Mesendoderm (in vitro differentiated cells): Measurements from ENCODE around the gene YBX2.
A peak's percentile ranks its signal among the peaks of the same experiment; 100 is the strongest.

Experiments
- DNase-seq: peaks from one replicate; pipeline ENCODE4 v3.0.0; 2013
- H2AK5ac ChIP-seq: 2 replicates; pipeline ENCODE4 v1.6.1; 2013; ENCODE audit warnings: low read length, inconsistent platforms
- H2BK120ac ChIP-seq: 2 replicates; pipeline ENCODE4 v1.6.1; 2013; ENCODE audit warnings: low read depth, mild to moderate bottlenecking, low read length, moderate library complexity, mixed read lengths
- H2BK15ac ChIP-seq: replicated peaks from 2 replicates; pipeline ENCODE4 v1.6.1; 2013; ENCODE audit warnings: low read depth, mild to moderate bottlenecking, moderate library complexity
- H2BK5ac ChIP-seq: 2 replicates; pipeline ENCODE4 v1.6.1; 2013; ENCODE audit warnings: low read length, inconsistent platforms
- H3K18ac ChIP-seq: 2 replicates; pipeline ENCODE4 v1.6.1; 2013; ENCODE audit warnings: mild to moderate bottlenecking, low read length, mixed read lengths
- H3K23ac ChIP-seq: one replicate; pipeline ENCODE4 v1.6.1; 2013; ENCODE audit warnings: low read length
- H3K27ac ChIP-seq: 2 replicates; pipeline ENCODE4 v1.5.1; 2013; ENCODE audit warnings: low read depth, mild to moderate bottlenecking, inconsistent platforms, low read length, moderate library complexity
- H3K27me3 ChIP-seq: 2 replicates; pipeline ENCODE4 v1.6.1; 2013; ENCODE audit warnings: low read length, control low read depth, mild to moderate bottlenecking, inconsistent platforms; ENCODE audit not compliant: insufficient read depth, poor library complexity
- H3K36me3 ChIP-seq: 2 replicates; pipeline ENCODE4 v1.6.1; 2013; ENCODE audit warnings: low read length, inconsistent platforms; ENCODE audit not compliant: control insufficient read depth, insufficient read depth
- H3K4ac ChIP-seq: one replicate; pipeline ENCODE4 v1.6.1; 2013; ENCODE audit warnings: low read depth, mild to moderate bottlenecking, low read length, moderate library complexity
- H3K4me1 ChIP-seq: 2 replicates; pipeline ENCODE4 v1.6.1; 2013; ENCODE audit warnings: low read depth, low read length, inconsistent platforms; ENCODE audit not compliant: control insufficient read depth
- H3K4me2 ChIP-seq: 2 replicates; pipeline ENCODE4 v1.6.1; 2013; ENCODE audit warnings: low read length
- H3K4me3 ChIP-seq: 2 replicates; pipeline ENCODE4 v1.5.1; 2013; ENCODE audit warnings: mild to moderate bottlenecking, low read length
- H3K56ac ChIP-seq: one replicate; pipeline ENCODE4 v1.6.1; 2013; ENCODE audit warnings: low read length
- H3K79me1 ChIP-seq: 2 replicates; pipeline ENCODE4 v1.6.1; 2013; ENCODE audit warnings: low read length, inconsistent platforms
- H3K79me2 ChIP-seq: 2 replicates; pipeline ENCODE4 v1.6.1; 2013; ENCODE audit warnings: mild to moderate bottlenecking, low read length; ENCODE audit not compliant: control insufficient read depth, insufficient read depth
- H3K9ac ChIP-seq: 2 replicates; pipeline ENCODE4 v1.6.1; 2013; ENCODE audit warnings: low read length, inconsistent platforms
- H4K5ac ChIP-seq: one replicate; pipeline ENCODE4 v1.6.1; 2013; ENCODE audit warnings: low read length
- H4K8ac ChIP-seq: one replicate; pipeline ENCODE4 v1.6.1; 2013; ENCODE audit warnings: low read depth, mild to moderate bottlenecking, control low read depth, low read length, moderate library complexity
- WGBS: extraction: QIAGEN DNeasy Blood & Tissue Kit; methylation state at CpG from one replicate; pipeline ENCODE4 v1.1.7; 2013; ENCODE audit warnings: low lambda C conversion rate, missing lambda C conversion rate; ENCODE audit not compliant: insufficient coverage; ENCODE audit errors: extremely low coverage; 5-methylcytosine and 5-hydroxymethylcytosine counted together

YBX2 gene

GRCh38 chr17:7314719-7315569 is 20.5 kb upstream of the YBX2 start, which contains the start of gene GPS2:
Gene GPS2 (minus strand): TSS chr17:7315360. CDS start chr17:7315052, 308 bp downstream.
- H2AK5ac ChIP-seq: no peak within 1 kb of the TSS
- no peak within 1 kb of the TSS for H2BK120ac ChIP-seq
- no peak within 1 kb of the TSS for H4K8ac ChIP-seq
- no CpG with 5 or more reads among the region's 95 CpGs for WGBS
- H3K27ac ChIP-seq: peak within 1 kb of the TSS; percentile 79
- H3K79me1 ChIP-seq: peaks cover 18% of the 10 kb centered on the region
- peak within 1 kb of the TSS; percentile 56 for H3K23ac ChIP-seq
- H4K5ac ChIP-seq: no peak within 1 kb of the TSS
- no peaks in the 10 kb centered on the region for H3K27me3 ChIP-seq
- peaks cover 19% of the 10 kb centered on the region for H3K79me2 ChIP-seq
- H3K56ac ChIP-seq: peak within 1 kb of the TSS; percentile 93
- peaks cover 3% of the 10 kb centered on the region for H3K4me1 ChIP-seq
- peak within 1 kb of the TSS; percentile 69 for H3K4me2 ChIP-seq
- no peak within 1 kb of the TSS for H3K4ac ChIP-seq
- H3K4me3 ChIP-seq: peak within 1 kb of the TSS; percentile 74
- H3K18ac ChIP-seq: peak within 1 kb of the TSS; percentile 62
- peak; percentile 92 for DNase-seq
- H2BK15ac ChIP-seq: no peak within 1 kb of the TSS
- H3K9ac ChIP-seq: peak within 1 kb of the TSS; percentile 72
- no peak within 1 kb of the TSS for H2BK5ac ChIP-seq
- peaks cover 17% of the 10 kb centered on the region for H3K36me3 ChIP-seq

DNA sequence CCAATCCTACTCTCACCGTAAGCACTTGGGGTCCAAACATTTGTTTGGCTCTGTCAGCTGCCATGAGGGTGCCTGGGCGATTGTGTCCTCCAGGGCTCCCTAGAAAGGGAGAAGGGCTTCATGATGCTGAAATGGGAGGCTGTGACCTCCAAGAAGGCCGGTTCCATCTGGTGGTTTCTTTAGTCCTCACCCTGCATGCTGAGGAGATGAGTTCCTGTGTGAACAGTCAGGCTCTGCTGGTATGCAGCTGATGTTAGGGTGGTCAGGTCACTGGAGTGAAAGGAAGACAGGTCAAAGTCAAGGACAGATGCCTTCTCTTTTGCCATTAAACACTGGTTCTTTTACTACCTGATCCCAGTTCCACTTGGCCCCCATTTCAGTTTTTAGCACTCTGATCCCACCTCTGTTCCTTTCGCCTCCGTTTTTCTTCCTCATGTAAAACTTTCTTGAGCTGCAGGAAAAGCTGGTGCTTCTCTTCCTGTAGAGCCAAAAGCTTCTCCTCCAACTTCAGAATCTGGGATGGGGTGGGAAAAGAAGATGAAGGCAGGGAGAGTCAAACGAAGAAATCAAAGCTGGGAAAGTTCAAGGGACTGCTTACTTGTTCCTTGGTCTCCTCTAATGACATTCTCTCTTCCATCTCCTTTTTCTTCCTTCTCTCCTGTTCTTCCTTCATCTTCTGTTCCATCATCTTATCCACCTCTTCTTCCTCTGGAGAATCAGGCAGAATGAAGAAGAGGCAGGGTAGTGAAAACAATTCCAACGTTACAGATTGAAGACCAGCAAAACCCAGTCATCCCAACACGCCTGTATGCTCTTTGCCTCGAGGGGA is 19.7 kb upstream of the YBX2 start:
- no peaks in the 10 kb centered on the region for H3K27me3 ChIP-seq
- peak overlapping the region; percentile 63 for H3K4me2 ChIP-seq
- peaks cover 8% of the 10 kb centered on the region for H3K4me1 ChIP-seq
- no peak overlapping the region for H3K27ac ChIP-seq
- H3K56ac ChIP-seq: peak overlapping the region; percentile 93
- H4K8ac ChIP-seq: no peak overlapping the region
- peak overlapping the region; percentile 74 for H3K4me3 ChIP-seq
- H2BK5ac ChIP-seq: no peak overlapping the region
- H3K9ac ChIP-seq: peak overlapping the region; percentile 72
- no peak overlapping the region for H2AK5ac ChIP-seq
- no peak overlapping the region for H2BK120ac ChIP-seq
- H3K36me3 ChIP-seq: peaks cover 24% of the 10 kb centered on the region
- no peak overlapping the region for H2BK15ac ChIP-seq
- H3K4ac ChIP-seq: no peak overlapping the region
- no CpG with 5 or more reads among the region's 9 CpGs for WGBS
- peaks cover 21% of the 10 kb centered on the region for H3K79me1 ChIP-seq
- H4K5ac ChIP-seq: no peak overlapping the region
- no peak overlapping the region for H3K23ac ChIP-seq
- H3K18ac ChIP-seq: no peak overlapping the region
- peak; percentile 67 for DNase-seq
- peaks cover 27% of the 10 kb centered on the region for H3K79me2 ChIP-seq

DNA sequence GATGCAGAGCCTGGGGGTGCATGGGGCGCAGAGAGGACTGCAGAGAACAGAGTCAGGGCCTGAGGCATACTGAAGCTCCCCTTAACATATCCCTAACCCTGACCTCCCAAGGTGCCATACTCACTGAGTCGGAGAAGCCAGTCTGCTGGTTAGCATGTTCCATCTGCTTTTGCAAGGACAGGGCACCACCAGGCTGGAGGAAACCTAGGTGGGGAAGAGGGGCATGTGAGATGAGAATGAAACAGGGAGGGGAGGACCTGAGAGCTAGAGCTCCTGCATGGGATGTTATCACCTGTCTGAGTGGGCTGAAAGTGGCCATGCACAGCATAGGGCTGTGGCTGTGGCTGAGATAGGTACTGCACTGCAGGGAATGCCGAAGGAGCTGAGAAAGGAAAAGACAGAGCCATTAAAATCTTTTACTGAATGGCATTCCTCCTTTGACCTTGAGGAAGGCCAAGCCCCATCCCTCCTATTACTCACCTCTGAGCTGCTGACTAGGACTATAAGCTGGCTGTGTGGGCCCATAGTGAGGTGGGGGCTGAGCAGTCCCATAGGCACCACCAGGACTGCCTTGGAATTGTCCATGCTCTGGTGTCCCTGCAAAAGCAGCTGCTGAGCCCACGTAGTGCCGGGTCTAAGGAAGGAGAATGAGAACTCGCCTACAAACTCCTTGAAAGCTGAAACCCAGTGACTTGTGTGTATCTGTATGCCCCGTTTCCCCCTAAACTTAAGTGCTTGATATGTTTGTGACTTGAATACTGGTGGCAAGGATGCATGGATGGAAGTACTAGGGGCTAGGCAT is 18.9 kb upstream of the YBX2 start:
- Histone ChIP-seq H3K79me2 (peaks cover 36% of the 10 kb centered on the region), H2AK5ac (no peak overlapping the region), H3K56ac (no peak overlapping the region), H3K4me3 (no peak overlapping the region), H2BK5ac (no peak overlapping the region), H3K27me3 (no peaks in the 10 kb centered on the region), H4K5ac (no peak overlapping the region), H2BK120ac (no peak overlapping the region), H3K4me2 (no peak overlapping the region), H3K4ac (no peak overlapping the region), H4K8ac (no peak overlapping the region), H3K23ac (no peak overlapping the region), H3K79me1 (peaks cover 21% of the 10 kb centered on the region), H2BK15ac (no peak overlapping the region), H3K18ac (no peak overlapping the region), H3K36me3 (peaks cover 24% of the 10 kb centered on the region), H3K27ac (no peak overlapping the region), H3K4me1 (peaks cover 8% of the 10 kb centered on the region), H3K9ac (no peak overlapping the region)
- no CpG with 5 or more reads among the region's 7 CpGs for WGBS
- DNase-seq: peak; percentile 74

- H2BK5ac ChIP-seq: no peak overlapping the region
- no peak overlapping the region for H4K5ac ChIP-seq
- no peak overlapping the region for H3K4me2 ChIP-seq
- no peak overlapping the region for H2BK120ac ChIP-seq
- peaks cover 43% of the 10 kb centered on the region for H3K79me2 ChIP-seq
- no peak overlapping the region for H3K56ac ChIP-seq
- no peak overlapping the region for H3K18ac ChIP-seq
- peaks cover 21% of the 10 kb centered on the region for H3K79me1 ChIP-seq
- no peak overlapping the region for H4K8ac ChIP-seq
- DNase-seq: no peak
- no peak overlapping the region for H3K9ac ChIP-seq
- no peak overlapping the region for H2BK15ac ChIP-seq
- no CpG with 5 or more reads among the region's 7 CpGs for WGBS
- peaks cover 24% of the 10 kb centered on the region for H3K36me3 ChIP-seq
- H3K27ac ChIP-seq: no peak overlapping the region
- H3K4me1 ChIP-seq: peaks cover 8% of the 10 kb centered on the region
- H2AK5ac ChIP-seq: no peak overlapping the region
- H3K4ac ChIP-seq: no peak overlapping the region
- no peak overlapping the region for H3K4me3 ChIP-seq
- H3K27me3 ChIP-seq: no peaks in the 10 kb centered on the region
- H3K23ac ChIP-seq: no peak overlapping the region
These were observed 18.1 kb upstream of the YBX2 start for GRCh38 chr17:7312432-7313087.

DNA sequence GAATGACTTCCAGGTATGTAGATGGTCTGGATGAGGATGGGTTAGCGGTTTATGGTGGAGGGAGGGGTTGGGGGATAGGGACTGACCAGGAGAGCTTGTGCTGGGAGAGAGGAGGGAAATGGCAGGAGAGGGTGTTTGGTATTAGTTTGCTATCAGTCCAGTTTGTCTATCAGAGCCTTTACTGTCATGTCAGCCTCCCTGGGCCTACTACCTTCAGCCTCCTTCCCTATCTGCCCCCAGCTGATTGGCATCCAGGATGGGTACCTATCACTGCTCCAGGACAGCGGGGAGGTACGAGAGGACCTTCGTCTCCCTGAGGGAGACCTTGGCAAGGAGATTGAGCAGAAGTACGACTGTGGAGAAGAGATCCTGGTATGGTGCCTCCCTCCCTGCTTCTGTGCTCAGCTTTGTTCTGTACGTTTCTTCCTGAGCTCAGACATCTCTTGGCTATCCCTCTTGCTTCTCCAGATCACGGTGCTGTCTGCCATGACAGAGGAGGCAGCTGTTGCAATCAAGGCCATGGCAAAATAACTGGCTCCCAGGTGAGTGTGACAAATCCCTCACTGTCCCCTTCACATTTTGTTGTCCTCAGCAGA is 16.8 kb upstream of the YBX2 start:
- H3K4me3 ChIP-seq: no peak overlapping the region
- no peak overlapping the region for H3K9ac ChIP-seq
- no peak overlapping the region for H3K4ac ChIP-seq
- peaks cover 21% of the 10 kb centered on the region for H3K36me3 ChIP-seq
- no peaks in the 10 kb centered on the region for H3K27me3 ChIP-seq
- H3K23ac ChIP-seq: no peak overlapping the region
- no peak overlapping the region for H2BK15ac ChIP-seq
- H3K56ac ChIP-seq: no peak overlapping the region
- H3K18ac ChIP-seq: no peak overlapping the region
- DNase-seq: no peak
- no peak overlapping the region for H2AK5ac ChIP-seq
- no peak overlapping the region for H3K4me2 ChIP-seq
- no peak overlapping the region for H3K27ac ChIP-seq
- H3K79me2 ChIP-seq: peaks cover 43% of the 10 kb centered on the region
- no peak overlapping the region for H4K8ac ChIP-seq
- peaks cover 8% of the 10 kb centered on the region for H3K4me1 ChIP-seq
- WGBS: no CpG with 5 or more reads among the region's 7 CpGs
- H3K79me1 ChIP-seq: peaks cover 21% of the 10 kb centered on the region
- no peak overlapping the region for H2BK5ac ChIP-seq
- H2BK120ac ChIP-seq: no peak overlapping the region
- no peak overlapping the region for H4K5ac ChIP-seq
